Measurements from ENCODE around the gene TPR.

TPR gene

GRCh38 chr1:186323865-186324264 is 51.2 kb downstream of the TPR start:
- Histone ChIP-seq H3K27ac (no peak overlapping the region), H3K27me3 (no peaks in the 10 kb centered on the region), H3K36me3 (peaks cover 95% of the 10 kb centered on the region), H3K4me1 (ENCODE audit: control insufficient read depth in 1 of 2, insufficient read depth in 1 of 2, low read depth in 1 of 2, low read length in 1 of 2) (no peaks in the 10 kb centered on the region), H3K9me3 (no peaks in the 10 kb centered on the region), H3K4me3 (ENCODE audit: low read depth in 1 of 2, low read length in 1 of 2) (no peak overlapping the region)
- no peak for TF ChIP-seq CTCF (IDR thresholded peaks at IDR 0.05)

GRCh38 chr1:186315570-186315969 is 59.5 kb downstream of the TPR start:
- Histone ChIP-seq H3K27me3 (no peaks in the 10 kb centered on the region), H3K4me1 (ENCODE audit: control insufficient read depth in 1 of 2, insufficient read depth in 1 of 2, low read depth in 1 of 2, low read length in 1 of 2) (no peaks in the 10 kb centered on the region), H3K36me3 (peaks cover 99% of the 10 kb centered on the region), H3K4me3 (ENCODE audit: low read depth in 1 of 2, low read length in 1 of 2) (no peak overlapping the region), H3K9me3 (no peaks in the 10 kb centered on the region), H3K27ac (no peak overlapping the region)
- no peak for TF ChIP-seq CTCF (IDR thresholded peaks at IDR 0.05)

GRCh38 chr1:186311375-186312051 is 63.5 kb downstream of the TPR start:
- H3K4me3 ChIP-seq (ENCODE audit: low read depth in 1 of 2, low read length in 1 of 2): no peak overlapping the region
- H3K4me1 ChIP-seq (ENCODE audit: control insufficient read depth in 1 of 2, insufficient read depth in 1 of 2, low read depth in 1 of 2, low read length in 1 of 2): no peaks in the 10 kb centered on the region
- peaks cover 59% of the 10 kb centered on the region for H3K36me3 ChIP-seq
- no peak for TF ChIP-seq CTCF (IDR thresholded peaks at IDR 0.05)
- no peak overlapping the region for H3K27ac ChIP-seq
- H3K9me3 ChIP-seq: no peaks in the 10 kb centered on the region
- H3K27me3 ChIP-seq: no peaks in the 10 kb centered on the region

- no peak overlapping the region for H3K27ac ChIP-seq
- H3K4me1 ChIP-seq (ENCODE audit: control insufficient read depth in 1 of 2, insufficient read depth in 1 of 2, low read depth in 1 of 2, low read length in 1 of 2): no peaks in the 10 kb centered on the region
- no peaks in the 10 kb centered on the region for H3K27me3 ChIP-seq
- peaks cover 47% of the 10 kb centered on the region for H3K36me3 ChIP-seq
- no peaks in the 10 kb centered on the region for H3K9me3 ChIP-seq
- no peak for TF ChIP-seq CTCF (IDR thresholded peaks at IDR 0.05)
- no peak overlapping the region for H3K4me3 ChIP-seq (ENCODE audit: low read depth in 1 of 2, low read length in 1 of 2)
These were observed 64.7 kb downstream of the TPR start for GRCh38 chr1:186310307-186310706.

- Histone ChIP-seq H3K4me1 (ENCODE audit: control insufficient read depth in 1 of 2, insufficient read depth in 1 of 2, low read depth in 1 of 2, low read length in 1 of 2) (no peaks in the 10 kb centered on the region), H3K4me3 (ENCODE audit: low read depth in 1 of 2, low read length in 1 of 2) (no peak overlapping the region), H3K9me3 (no peaks in the 10 kb centered on the region), H3K36me3 (peaks cover 28% of the 10 kb centered on the region), H3K27ac (no peak overlapping the region), H3K27me3 (no peaks in the 10 kb centered on the region)
- TF ChIP-seq CTCF (IDR thresholded peaks at IDR 0.05): no peak
These were observed 66.6 kb downstream of the TPR start for GRCh38 chr1:186308264-186309060.

Measured in neutrophil (primary cell).